Peyer's patch (tissue), 4 donors: Measurements from ENCODE around the gene RAB25.

ENCODE experiments used
- POLR2A ChIP-seq, 2 donors: fragments of 450-650 bp; IDR thresholded peaks; one replicate each; pipeline ENCODE4 v1.5.1; 2017; ENCODE audit warnings: antibody characterized with exemption in 2 of 2, mild to moderate bottlenecking in 2 of 2, moderate library complexity in 2 of 2
- TF ChIP-seq, protein P1 (sequence below), 6 experiments: fragments of 450-650 bp in 4 of 6; fragments of 200-600 bp in 2 of 6; sonication (generic) in 1 of 6; IDR thresholded peaks; one replicate each; pipeline ENCODE4 v1.5.1; 2017 to 2019; ENCODE audit warnings: antibody characterized with exemption in 6 of 6, mild to moderate bottlenecking in 3 of 6, moderate library complexity in 1 of 6

DNA sequence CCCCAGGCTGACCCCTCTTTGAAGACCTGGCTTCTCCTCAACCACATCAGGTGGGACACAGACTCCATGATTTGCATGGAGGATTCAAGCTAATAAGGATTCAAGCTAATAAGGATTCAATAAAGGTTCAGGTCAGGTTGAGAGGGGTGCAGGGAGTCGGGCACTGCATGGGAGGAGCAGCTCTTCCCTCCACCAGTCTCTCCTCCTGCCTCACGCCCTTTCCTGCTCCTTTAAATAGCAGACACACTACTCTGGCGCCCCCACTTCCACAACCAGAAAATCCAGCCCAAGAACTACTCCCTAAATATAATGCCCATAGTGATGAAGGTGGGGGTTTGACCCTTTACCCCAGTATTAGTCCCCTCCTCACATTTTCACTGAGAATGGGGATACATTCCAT lies 14.2 kb downstream of the RAB25 start:
- TF ChIP-seq, protein P1, sequence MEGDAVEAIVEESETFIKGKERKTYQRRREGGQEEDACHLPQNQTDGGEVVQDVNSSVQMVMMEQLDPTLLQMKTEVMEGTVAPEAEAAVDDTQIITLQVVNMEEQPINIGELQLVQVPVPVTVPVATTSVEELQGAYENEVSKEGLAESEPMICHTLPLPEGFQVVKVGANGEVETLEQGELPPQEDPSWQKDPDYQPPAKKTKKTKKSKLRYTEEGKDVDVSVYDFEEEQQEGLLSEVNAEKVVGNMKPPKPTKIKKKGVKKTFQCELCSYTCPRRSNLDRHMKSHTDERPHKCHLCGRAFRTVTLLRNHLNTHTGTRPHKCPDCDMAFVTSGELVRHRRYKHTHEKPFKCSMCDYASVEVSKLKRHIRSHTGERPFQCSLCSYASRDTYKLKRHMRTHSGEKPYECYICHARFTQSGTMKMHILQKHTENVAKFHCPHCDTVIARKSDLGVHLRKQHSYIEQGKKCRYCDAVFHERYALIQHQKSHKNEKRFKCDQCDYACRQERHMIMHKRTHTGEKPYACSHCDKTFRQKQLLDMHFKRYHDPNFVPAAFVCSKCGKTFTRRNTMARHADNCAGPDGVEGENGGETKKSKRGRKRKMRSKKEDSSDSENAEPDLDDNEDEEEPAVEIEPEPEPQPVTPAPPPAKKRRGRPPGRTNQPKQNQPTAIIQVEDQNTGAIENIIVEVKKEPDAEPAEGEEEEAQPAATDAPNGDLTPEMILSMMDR (IDR thresholded peaks at IDR 0.05) = no peak
- no peak for TF ChIP-seq POLR2A (IDR thresholded peaks at IDR 0.05)
